HG03565 (cell line): ENCODE results near the gene ENOX1.

Experiments
- ATAC-seq: cut with Tn5 transposase; IDR thresholded peaks from one replicate; pipeline ENCODE4 v1.9.1; 2021; ENCODE audit warnings: mild to moderate bottlenecking, moderate library complexity; ENCODE audit not compliant: unreplicated experiment

The ENOX1 gene

DNA sequence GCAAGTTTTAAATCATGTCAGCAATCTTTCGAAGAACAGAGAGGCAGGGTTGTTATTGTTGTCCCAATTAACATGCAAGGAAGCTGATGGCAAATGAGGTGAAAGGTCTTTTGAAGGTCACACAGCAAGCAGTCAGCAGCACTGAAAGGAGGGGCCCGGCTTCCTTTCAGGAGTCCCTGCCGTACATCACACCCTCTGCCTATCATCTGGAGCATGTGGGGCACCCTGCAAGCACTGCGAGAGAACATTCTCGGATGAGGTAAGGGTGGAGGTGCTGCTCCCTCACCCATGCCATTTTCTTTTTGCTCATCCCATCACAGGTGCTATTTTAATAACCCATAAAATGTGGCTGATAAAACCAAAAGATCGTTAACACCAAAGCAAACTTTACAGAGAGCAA lies 111.2 kb downstream of the ENOX1 start:
- ATAC-seq = no peak

DNA sequence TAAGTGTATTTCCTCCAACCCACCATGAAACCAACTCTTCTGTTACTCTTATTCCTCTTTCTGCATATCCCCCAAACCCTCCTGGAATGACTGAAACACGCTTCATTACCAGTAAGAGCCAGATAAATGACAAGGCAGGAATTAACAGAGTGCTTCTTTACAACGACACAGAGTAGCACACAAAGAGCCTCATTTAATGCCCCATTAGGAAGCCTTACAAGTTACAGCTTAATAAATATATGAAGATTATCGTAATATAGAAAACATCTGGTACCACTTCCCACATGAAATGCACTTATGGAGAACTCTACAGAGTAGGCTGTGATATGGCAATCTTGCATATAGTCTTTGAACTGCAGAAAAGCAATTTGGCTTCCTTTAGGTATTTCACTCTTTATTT lies 116.8 kb downstream of the ENOX1 start:
- ATAC-seq = no peak

DNA sequence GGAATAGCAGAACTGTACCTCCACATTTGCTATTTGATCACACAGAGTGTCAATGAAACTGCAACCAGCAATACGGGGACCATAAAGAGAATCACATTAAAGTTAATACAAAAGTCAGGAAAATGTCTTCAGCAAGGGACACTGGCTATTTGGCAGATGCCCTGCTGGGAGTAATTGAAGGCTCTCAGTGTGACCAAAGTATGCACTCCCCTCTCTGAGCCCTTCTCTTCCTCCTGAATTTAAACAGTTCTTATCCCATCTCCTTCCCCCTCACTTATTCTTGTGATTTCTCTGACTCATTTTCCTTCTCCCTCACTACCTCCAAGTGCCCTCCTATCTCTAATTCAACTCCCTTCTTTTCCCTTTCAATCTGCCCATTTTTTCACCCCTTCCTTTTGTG lies 117.7 kb downstream of the ENOX1 start:
- no peak for ATAC-seq

- no peak for ATAC-seq
These were observed 120.4 kb downstream of the ENOX1 start for GRCh38 chr13:43666403-43666802.

DNA sequence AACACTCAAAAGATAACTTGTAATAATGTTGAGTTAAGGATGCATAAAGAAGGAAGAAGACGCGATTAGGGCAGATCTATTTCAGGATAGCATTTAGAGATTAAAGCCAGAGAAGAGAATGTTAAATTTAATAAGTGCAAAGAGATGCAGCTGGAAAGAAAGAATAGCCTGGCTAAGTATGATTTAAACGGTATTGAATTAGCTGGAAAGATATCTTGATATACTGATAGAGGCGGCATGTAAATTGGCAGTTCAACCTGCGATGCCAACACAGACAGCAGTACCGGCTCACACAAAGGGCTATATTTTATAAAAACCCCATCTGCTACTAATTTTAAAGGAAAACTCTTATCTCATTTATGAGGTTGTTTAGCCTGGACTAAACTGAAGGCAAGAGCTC lies 121.4 kb downstream of the ENOX1 start:
- no peak for ATAC-seq

GRCh38 chr13:43664700-43665191 lies 122.0 kb downstream of the ENOX1 start:
- no peak for ATAC-seq

DNA sequence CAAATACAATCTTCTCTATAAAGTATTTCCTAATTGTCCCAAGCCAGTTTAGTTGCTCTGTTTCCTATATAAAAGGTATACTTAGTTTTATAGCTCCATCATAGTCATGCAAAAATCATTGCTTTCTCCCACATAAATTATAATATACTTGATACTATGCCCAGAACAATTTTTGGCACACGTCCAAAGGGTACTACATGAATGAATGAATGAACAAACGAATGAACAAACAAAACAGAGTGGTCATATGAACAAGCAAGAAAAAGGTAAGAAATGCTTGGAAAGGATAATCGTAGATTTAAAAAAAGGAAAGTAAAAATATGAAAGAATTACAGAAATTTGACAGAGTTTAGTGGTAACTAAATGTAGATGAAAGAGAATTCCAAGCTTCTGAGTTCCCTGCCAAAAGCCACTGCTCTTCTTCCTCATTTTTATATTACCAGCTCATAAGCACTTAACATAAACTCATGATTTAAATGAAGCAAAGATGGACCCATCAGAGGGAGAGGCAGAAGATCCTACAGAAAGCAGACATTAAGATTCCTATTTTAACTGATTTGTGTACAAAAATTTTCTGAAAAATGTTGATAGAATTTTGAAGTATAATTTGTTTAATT lies 123.2 kb downstream of the ENOX1 start:
- no peak for ATAC-seq

DNA sequence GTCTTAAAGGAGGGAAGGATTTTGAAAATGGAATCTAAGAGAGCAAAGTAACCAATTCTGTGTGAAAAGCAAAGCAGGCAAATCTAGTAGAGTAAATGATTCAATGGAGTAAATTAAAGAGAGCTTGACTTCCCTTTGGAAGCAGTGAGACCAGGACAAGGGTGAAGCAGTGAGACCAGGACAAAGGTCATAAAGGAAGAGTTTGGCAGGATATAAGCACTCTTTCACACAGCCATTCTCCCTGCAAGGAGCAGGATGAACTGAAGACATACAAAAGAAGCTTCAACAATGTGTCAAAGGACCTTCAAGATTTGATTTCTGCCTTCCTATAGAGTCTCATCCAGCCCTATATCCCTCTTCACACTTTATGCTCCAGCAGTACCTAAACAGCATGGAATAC lies 123.8 kb downstream of the ENOX1 start:
- no peak for ATAC-seq

- ATAC-seq = no peak
These were observed 125.5 kb downstream of the ENOX1 start for GRCh38 chr13:43661161-43661830.

DNA sequence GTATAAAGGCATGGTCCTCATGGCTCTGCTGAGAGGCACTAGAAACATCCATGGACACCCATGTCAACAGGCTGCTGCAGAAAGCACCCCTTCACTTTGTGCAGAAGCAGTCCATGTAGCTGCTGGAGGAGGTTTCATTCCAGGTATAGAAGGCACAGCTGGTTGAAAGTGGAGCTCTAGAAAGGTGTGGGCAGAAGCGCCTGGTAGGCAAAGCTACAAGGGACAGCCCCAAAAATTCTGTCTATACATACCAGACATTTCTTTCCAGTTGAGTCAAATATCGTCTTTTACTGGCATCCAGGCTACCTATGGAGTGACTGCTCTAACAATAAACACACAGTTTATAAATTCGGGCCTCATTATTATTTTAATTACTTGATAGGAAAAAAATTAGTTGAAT lies 129.3 kb downstream of the ENOX1 start:
- no peak for ATAC-seq

DNA sequence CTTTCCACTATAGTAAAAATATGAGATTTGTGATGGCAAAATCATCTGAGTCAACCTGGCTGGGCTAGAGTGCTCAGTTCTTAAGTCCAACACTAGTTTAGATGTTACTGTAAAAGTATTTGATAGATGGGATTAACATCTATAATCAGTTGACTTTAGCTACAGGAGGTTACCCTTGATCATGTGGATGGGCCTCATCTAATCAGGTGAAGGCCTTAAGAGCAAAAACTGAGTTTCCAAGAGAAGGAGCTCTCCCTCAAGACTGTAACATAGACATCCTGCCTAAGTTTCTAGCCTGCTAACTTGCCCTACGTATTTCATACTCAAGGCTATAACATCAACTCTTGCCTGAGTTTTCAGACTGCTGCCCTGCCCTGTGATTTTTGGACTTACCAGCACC lies 132.8 kb downstream of the ENOX1 start:
- ATAC-seq = no peak

GRCh38 chr13:43653395-43653794 lies 133.4 kb downstream of the ENOX1 start:
- no peak for ATAC-seq

DNA sequence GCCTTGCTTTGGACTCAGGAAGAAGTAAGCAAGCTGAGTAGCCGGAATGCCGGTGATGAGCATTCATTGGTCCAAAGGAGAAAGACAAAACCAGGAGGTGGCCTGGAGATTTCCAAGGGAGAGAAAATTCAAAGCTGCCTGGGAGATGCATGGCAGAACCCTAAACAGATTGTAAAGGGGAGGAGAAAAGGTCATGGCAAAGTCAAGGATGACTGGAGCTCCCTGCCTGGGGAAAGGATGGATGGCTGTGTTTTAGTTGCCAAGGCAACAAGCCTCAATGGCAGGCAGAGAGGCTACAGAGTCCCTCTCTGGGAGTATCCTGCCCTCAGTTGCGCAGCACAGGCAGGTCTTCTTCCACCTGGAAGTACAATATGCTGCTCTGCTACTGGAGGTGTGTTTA lies 134.0 kb downstream of the ENOX1 start:
- ATAC-seq = no peak

DNA sequence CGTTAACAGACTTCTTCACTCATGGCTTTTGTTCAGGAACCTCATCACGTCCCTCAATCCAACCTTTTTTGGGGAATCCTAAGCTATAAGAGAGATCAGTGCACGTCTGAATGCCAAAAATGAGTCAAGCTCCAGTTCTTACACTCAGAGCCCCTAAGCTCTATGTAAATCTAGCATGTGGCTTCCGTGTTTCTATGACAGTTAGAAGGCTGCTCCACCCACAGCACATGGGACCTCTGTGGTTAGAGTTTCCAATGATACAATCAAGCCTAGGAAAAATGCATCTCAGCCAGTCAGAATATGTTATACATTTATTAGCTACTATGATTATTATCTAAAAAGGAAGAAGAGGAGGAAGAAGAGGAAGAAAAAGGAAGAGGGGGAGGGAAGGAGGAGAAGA lies 135.9 kb downstream of the ENOX1 start:
- ATAC-seq = no peak

- ATAC-seq = no peak
These were observed 138.0 kb downstream of the ENOX1 start for GRCh38 chr13:43648733-43649132.

GRCh38 chr13:43647471-43647870 lies 139.3 kb downstream of the ENOX1 start:
- ATAC-seq = no peak

- no peak for ATAC-seq
These were observed 146.3 kb downstream of the ENOX1 start for GRCh38 chr13:43640476-43640875.

DNA sequence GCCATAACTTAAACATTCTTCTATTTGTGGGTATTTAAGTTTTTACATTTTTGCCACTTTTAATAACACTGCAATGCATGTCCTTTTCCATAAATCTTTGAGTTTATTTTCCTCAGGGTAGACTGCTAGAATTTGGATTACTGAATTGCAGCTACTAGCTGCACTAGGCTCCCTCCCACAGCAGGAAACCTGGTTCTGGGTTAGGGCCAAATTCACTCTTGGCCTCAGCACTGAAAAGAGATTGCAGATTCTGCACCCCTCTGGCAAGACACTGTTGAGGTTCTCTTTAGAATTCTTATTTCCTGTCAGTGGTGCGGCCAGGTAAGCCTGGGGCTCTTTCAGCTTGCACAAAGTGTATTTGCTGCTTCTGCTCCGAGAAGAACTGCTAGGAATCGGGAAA lies 155.7 kb downstream of the ENOX1 start:
- ATAC-seq = no peak

- no peak for ATAC-seq
These were observed 156.9 kb downstream of the ENOX1 start for GRCh38 chr13:43629691-43630480.

GRCh38 chr13:43626994-43627393 lies 159.8 kb downstream of the ENOX1 start:
- no peak for ATAC-seq

- ATAC-seq = no peak
These were observed 172.7 kb downstream of the ENOX1 start for GRCh38 chr13:43614063-43614462.
